GM12801 (cell line): ENCODE data around the gene TSC2.

Experiments
- CTCF ChIP-seq: IDR thresholded peaks from one replicate; pipeline ENCODE4 v1.5.1; 2011; ENCODE audit warnings: control low read depth; ENCODE audit not compliant: insufficient read length; ENCODE audit errors: extremely low read depth

TSC2 gene

GRCh38 chr16:2002406-2003230 is 45.2 kb upstream of the TSC2 start:
- TF ChIP-seq CTCF, result no peak

GRCh38 chr16:2003231-2003826 is 44.5 kb upstream of the TSC2 start:
- no peak for TF ChIP-seq CTCF

- no peak for TF ChIP-seq CTCF
Observed at GRCh38 chr16:2003827-2004641, 43.8 kb upstream of the TSC2 start.

- no peak for TF ChIP-seq CTCF
Observed at GRCh38 chr16:2004795-2005517, 42.8 kb upstream of the TSC2 start.

- TF ChIP-seq CTCF, result no peak
Observed at GRCh38 chr16:2005646-2006045, 42.1 kb upstream of the TSC2 start.

- no peak for TF ChIP-seq CTCF
Observed at GRCh38 chr16:2006317-2006716, 41.5 kb upstream of the TSC2 start.
